K562 (cell line): Measurements from ENCODE around the gene TMEM138. TPM values are rescaled to one million over a fixed set of nuclear protein-coding genes. Genes with fewer than 3 reads are reported as not detected.
A peak's percentile ranks its signal among the peaks of the same experiment; 100 is the strongest.

ENCODE experiments used
- ARID3A ChIP-seq: IDR thresholded peaks from 2 replicates; pipeline ENCODE4 v1.6.1; 2012; ENCODE audit warnings: low read depth, low read length, improper control_type of control experiment, borderline replicate concordance
- ATF1 ChIP-seq, 2 experiments: fragments of 450-650 bp in 1 of 2; IDR thresholded peaks; 2 replicates each; pipeline ENCODE4 v1.6.1; 2016; ENCODE audit warnings: missing compliant biosample characterization in 1 of 2, missing genetic modification characterization in 1 of 2
- CBFA2T3 ChIP-seq: fragments of 450-650 bp; IDR thresholded peaks from 2 replicates; pipeline ENCODE4 v1.6.1; 2017
- CC2D1A ChIP-seq: fragments of 450-650 bp; IDR thresholded peaks from 2 replicates; pipeline ENCODE4 v1.6.1; 2017; ENCODE audit warnings: mild to moderate bottlenecking
- FOXK1 ChIP-seq: sonication (generic); formaldehyde crosslinking; IDR thresholded peaks from 2 replicates; pipeline ENCODE4 v1.8.0; 2022; ENCODE audit warnings: missing genetic modification reagents, mild to moderate bottlenecking, borderline replicate concordance
- HDAC1 ChIP-seq, 2 experiments: fragments of 450-650 bp; IDR thresholded peaks; 2 replicates each; pipeline ENCODE4 v1.6.1; 2016 to 2017; ENCODE audit warnings: inconsistent platforms in 1 of 2, mild to moderate bottlenecking in 1 of 2, moderate library complexity in 1 of 2
- JUND ChIP-seq, 2 experiments: IDR thresholded peaks; 2 replicates in 1 of 2; 3 replicates in 1 of 2; pipeline ENCODE4 v1.6.1; 2011; ENCODE audit warnings: borderline replicate concordance in 2 of 2, low read depth in 2 of 2, low read length in 2 of 2, improper control_type of control experiment in 1 of 2, missing biosample characterization in 1 of 2, missing genetic modification characterization in 1 of 2, missing genetic modification reagents in 1 of 2
- KDM1A ChIP-seq, 2 experiments: fragments of 450-650 bp; IDR thresholded peaks; 2 replicates each; pipeline ENCODE4 v1.6.1; 2016; ENCODE audit warnings: mild to moderate bottlenecking in 2 of 2
- MNT ChIP-seq, 2 experiments: fragments of 450-650 bp; conservative IDR thresholded peaks; 2 replicates each; pipeline ENCODE4 v1.6.1; 2017; ENCODE audit warnings: mild to moderate bottlenecking in 2 of 2, moderate library complexity in 2 of 2
- MTA2 ChIP-seq: fragments of 450-650 bp; IDR thresholded peaks from 2 replicates; pipeline ENCODE4 v1.6.1; 2016; ENCODE audit warnings: low read depth
- NKRF ChIP-seq: fragments of 450-650 bp; IDR thresholded peaks from 2 replicates; pipeline ENCODE4 v1.6.1; 2016; ENCODE audit warnings: borderline replicate concordance
- RNF2 ChIP-seq: sonication (generic); IDR thresholded peaks from 2 replicates; pipeline ENCODE4 v1.6.1; 2016
- SMAD4 ChIP-seq: fragments of 250-450 bp; sonication (Bioruptor Pico); conservative IDR thresholded peaks from 2 replicates; pipeline ENCODE4 v1.8.0; 2021; ENCODE audit warnings: inconsistent platforms, mild to moderate bottlenecking, moderate library complexity
- STAT5A ChIP-seq: IDR thresholded peaks from 2 replicates; pipeline ENCODE4 v1.6.1; 2012; ENCODE audit warnings: low read length, inconsistent platforms, borderline replicate concordance
- TRIM24 ChIP-seq, 2 experiments: fragments of 450-650 bp; IDR thresholded peaks; 2 replicates each; pipeline ENCODE4 v1.6.1; 2016
- VEZF1 ChIP-seq: fragments of 200-800 bp; sonication (Bioruptor generic); IDR thresholded peaks from 2 replicates; pipeline ENCODE4 v1.6.1; 2017; ENCODE audit warnings: missing genetic modification characterization, missing compliant biosample characterization
- ZNF324 ChIP-seq: fragments of 250-450 bp; sonication (Bioruptor Pico); IDR thresholded peaks from 2 replicates; pipeline ENCODE4 v1.4.0; 2020; ENCODE audit warnings: mild to moderate bottlenecking
- ZNF766 ChIP-seq: fragments of 200-800 bp; sonication (Bioruptor generic); conservative IDR thresholded peaks from 2 replicates; pipeline ENCODE4 v1.6.1; 2016; ENCODE audit warnings: missing genetic modification characterization, missing compliant biosample characterization
- ZZZ3 ChIP-seq: fragments of 450-650 bp; IDR thresholded peaks from 2 replicates; pipeline ENCODE4 v1.6.1; 2016; ENCODE audit warnings: antibody characterized with exemption, mild to moderate bottlenecking, moderate library complexity
- polyA plus RNA-seq, 8 experiments: library from polyadenylated mRNA; depleted of rRNA in 4 of 8; stranded (reverse) in 5 of 8; unstranded in 3 of 8; fragments of >200 nt; fragmentation: Nextera tagmentation in 2 of 8; fragmentation: Illumina TruSeq in 1 of 8; extraction: Ambion mirVana in 2 of 8; extraction: Trizol in 1 of 8; gene quantifications; 2 replicates each; pipeline versions ENCODE4 v1.2.1 to v1.2.3, GENCODE V29; 2011 to 2014; ENCODE audit warnings: inconsistent platforms in 1 of 8, missing spikeins in 1 of 8
- total RNA-seq, 7 experiments: library from RNA; depleted of rRNA in 6 of 7; stranded (reverse); fragments of >200 nt in 6 of 7; fragmentation: Illumina TruSeq in 2 of 7; extraction: Trizol in 2 of 7; gene quantifications; 2 replicates each; pipeline versions ENCODE4 v1.2.1 to v1.2.3, GENCODE V29; 2011 to 2021; ENCODE audit warnings: low replicate concordance in 1 of 7

The TMEM138 gene
- total and polyA plus RNA-seq, 9 of the 15 experiments (the other 6 are each of a cell fraction or from before 2014, with no cell fraction given) = 23.2 to 168 (median 63.1) TPM

GRCh38 chr11:61342207-61342803 lies 19.9 kb upstream of the TMEM138 start (continued):
- TF ChIP-seq NKRF (0 out of 2 replicates have a peak, but pooled peaks have one; percentile 7), FOXK1 (no peak), ZZZ3 (no peak), ARID3A (0 out of 2 replicates have a peak, but pooled peaks have one; percentile 59), ATF1 (CRISPR knock-in tag; IDR thresholded peaks at IDR 0.05) (no peak), ATF1 (tag; IDR thresholded peaks at IDR 0.05) (0 out of 2 replicates have a peak, but pooled peaks have one; percentile 25), TRIM24 (IDR thresholded peaks at IDR 0.05) (peak; percentile 89 to 90; a peak in 3 of 4 replicates), MTA2 (peak; percentile 72), JUND (IDR thresholded peaks at IDR 0.05; ENCODE audit: borderline replicate concordance, low read depth, low read length) (peak; percentile 37; the same call in 1 of the 2 replicates), JUND (tag; IDR thresholded peaks at IDR 0.05; ENCODE audit: borderline replicate concordance, low read depth, low read length) (peak; percentile 41; the same call in 1 of the 3 replicates), VEZF1 (0 out of 2 replicates have a peak, but pooled peaks have one; percentile 39), ZNF324 (CRISPR knock-in tag) (no peak), MNT (conservative IDR thresholded peaks at IDR 0.05) (peak; percentile 53 to 78), KDM1A (IDR thresholded peaks at IDR 0.05) (peak; percentile 89 to 94), CBFA2T3 (peak; percentile 99), RNF2 (peak; percentile 72; the same call in 1 of the 2 replicates), STAT5A (peak; percentile 87), HDAC1 (IDR thresholded peaks at IDR 0.05) (peak in 1 of 2 experiments; percentile 86; a peak in 3 of 4 replicates), CC2D1A (peak; percentile 87; the same call in 1 of the 2 replicates), SMAD4 (CRISPR knock-in tag) (peak; percentile 59; the same call in 1 of the 2 replicates), ZNF766 (0 out of 2 replicates have a peak, but pooled peaks have one; percentile 57)
